ENCODE data around the gene ST3GAL3.

ST3GAL3 gene

DNA sequence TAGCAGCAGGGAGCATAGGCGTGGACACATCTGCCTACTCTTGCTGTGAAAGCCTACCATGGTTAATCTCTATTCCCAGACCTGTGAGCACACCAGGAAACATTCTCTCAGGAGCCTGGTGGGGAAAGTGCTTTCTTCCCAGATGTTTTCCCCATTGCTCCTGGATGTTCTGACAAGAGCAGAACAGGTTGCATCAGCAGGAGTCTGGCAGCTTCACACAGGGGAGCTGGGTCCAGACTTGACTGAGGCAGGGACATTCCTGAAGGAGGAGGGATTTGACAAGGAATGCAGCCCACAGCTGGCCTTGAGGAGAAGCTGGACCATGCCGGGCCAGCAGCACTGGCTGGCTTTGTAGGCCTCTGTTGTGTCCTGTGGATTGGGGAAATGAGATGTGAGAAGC, 205.3 kb downstream of the ST3GAL3 start:
- Histone ChIP-seq H3K9me3 (replicated peaks; ENCODE audit: low read length) (no peaks in the 10 kb centered on the region), H3K4me2 (ENCODE audit: low read length) (no peak overlapping the region), H3K4me3 (ENCODE audit: low read length) (no peak overlapping the region), H3K27me3 (ENCODE audit: control insufficient read depth, insufficient read depth, low read length) (no peaks in the 10 kb centered on the region), H3K4me1 (ENCODE audit: control insufficient read depth, insufficient read depth, low read length) (peaks cover 10% of the 10 kb centered on the region), H3K9ac (ENCODE audit: low read depth, low read length) (no peak overlapping the region), H3K36me3 (ENCODE audit: insufficient read depth, low read length) (peaks cover 6% of the 10 kb centered on the region)

GRCh38 chr1:43913051-43913501, 205.7 kb downstream of the ST3GAL3 start:
- Histone ChIP-seq H3K36me3 (ENCODE audit: insufficient read depth, low read length) (peaks cover 6% of the 10 kb centered on the region), H3K4me3 (ENCODE audit: low read length) (no peak overlapping the region), H3K4me2 (ENCODE audit: low read length) (no peak overlapping the region), H3K9me3 (replicated peaks; ENCODE audit: low read length) (no peaks in the 10 kb centered on the region), H3K4me1 (ENCODE audit: control insufficient read depth, insufficient read depth, low read length) (peaks cover 10% of the 10 kb centered on the region), H3K27me3 (ENCODE audit: control insufficient read depth, insufficient read depth, low read length) (no peaks in the 10 kb centered on the region), H3K9ac (ENCODE audit: low read depth, low read length) (no peak overlapping the region)

- H3K27me3 ChIP-seq (ENCODE audit: control insufficient read depth, insufficient read depth, low read length) = no peaks in the 10 kb centered on the region
- H3K9me3 ChIP-seq (replicated peaks; ENCODE audit: low read length) = no peaks in the 10 kb centered on the region
- no peak overlapping the region for H3K4me3 ChIP-seq (ENCODE audit: low read length)
- no peak overlapping the region for H3K9ac ChIP-seq (ENCODE audit: low read depth, low read length)
- H3K36me3 ChIP-seq (ENCODE audit: insufficient read depth, low read length) = peaks cover 6% of the 10 kb centered on the region
- H3K4me1 ChIP-seq (ENCODE audit: control insufficient read depth, insufficient read depth, low read length) = peaks cover 10% of the 10 kb centered on the region
- no peak overlapping the region for H3K4me2 ChIP-seq (ENCODE audit: low read length)
Observed at GRCh38 chr1:43913666-43914360, 206.5 kb downstream of the ST3GAL3 start.

DNA sequence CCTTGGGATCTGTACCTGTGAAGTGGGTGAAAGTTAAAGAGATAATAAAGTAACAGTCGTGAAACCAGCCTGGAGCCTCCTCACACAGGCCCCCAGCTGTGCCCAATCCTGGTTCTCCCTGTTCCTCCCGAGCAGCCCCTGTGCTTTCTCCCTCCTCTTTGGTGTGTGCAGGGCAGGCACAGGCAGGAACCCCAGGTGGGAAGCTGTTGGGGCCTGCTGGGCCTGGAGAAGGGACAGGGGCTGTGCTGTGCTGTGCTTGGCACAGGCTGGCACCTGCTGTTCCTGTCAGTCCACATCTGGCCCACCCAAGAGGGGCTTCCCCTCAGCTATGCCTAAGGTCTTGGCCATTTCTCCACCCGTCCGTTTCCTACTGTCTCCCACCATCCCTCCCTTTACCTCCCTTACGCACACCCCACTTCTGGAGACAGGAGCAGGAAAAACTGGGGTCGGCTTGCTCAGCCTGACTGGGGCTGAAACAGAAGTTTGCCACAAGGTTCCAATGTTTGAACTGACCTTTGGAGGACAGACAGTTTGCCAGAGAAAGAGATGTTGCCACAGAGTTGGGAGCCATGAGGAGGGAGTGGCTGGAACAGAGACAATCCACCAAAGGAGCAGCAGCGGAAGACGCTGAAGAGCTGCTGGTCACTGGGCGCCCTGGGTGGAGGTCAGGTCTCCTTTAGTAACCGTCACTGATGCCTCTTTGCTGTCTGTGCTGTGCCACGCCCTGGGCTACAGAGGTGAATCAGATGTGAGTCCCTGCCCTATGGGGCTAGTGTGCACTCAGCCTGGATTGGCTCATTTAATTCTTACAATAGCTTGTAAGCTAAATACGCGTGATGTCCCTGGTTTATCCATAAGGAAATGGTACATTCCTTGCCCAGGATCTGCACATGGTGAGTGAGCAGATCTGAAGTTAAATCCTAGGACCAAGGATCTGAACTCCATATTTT, 207.5 kb downstream of the ST3GAL3 start:
- no peak overlapping the region for H3K9ac ChIP-seq (ENCODE audit: low read depth, low read length)
- H3K27me3 ChIP-seq (ENCODE audit: control insufficient read depth, insufficient read depth, low read length) = no peaks in the 10 kb centered on the region
- H3K4me3 ChIP-seq (ENCODE audit: low read length) = no peak overlapping the region
- no peak overlapping the region for H3K4me2 ChIP-seq (ENCODE audit: low read length)
- peaks cover 6% of the 10 kb centered on the region for H3K36me3 ChIP-seq (ENCODE audit: insufficient read depth, low read length)
- no peaks in the 10 kb centered on the region for H3K9me3 ChIP-seq (replicated peaks; ENCODE audit: low read length)
- peaks cover 10% of the 10 kb centered on the region for H3K4me1 ChIP-seq (ENCODE audit: control insufficient read depth, insufficient read depth, low read length)

- Histone ChIP-seq H3K9me3 (replicated peaks; ENCODE audit: low read length) (no peaks in the 10 kb centered on the region), H3K36me3 (ENCODE audit: insufficient read depth, low read length) (no peaks in the 10 kb centered on the region), H3K4me1 (ENCODE audit: control insufficient read depth, insufficient read depth, low read length) (peaks cover 10% of the 10 kb centered on the region), H3K27me3 (ENCODE audit: control insufficient read depth, insufficient read depth, low read length) (no peaks in the 10 kb centered on the region), H3K9ac (ENCODE audit: low read depth, low read length) (no peak overlapping the region), H3K4me3 (ENCODE audit: low read length) (no peak overlapping the region), H3K4me2 (ENCODE audit: low read length) (no peak overlapping the region)
Observed at GRCh38 chr1:43919906-43920305, 212.6 kb downstream of the ST3GAL3 start.

- H3K27me3 ChIP-seq (ENCODE audit: control insufficient read depth, insufficient read depth, low read length) = no peaks in the 10 kb centered on the region
- H3K9me3 ChIP-seq (replicated peaks; ENCODE audit: low read length) = no peaks in the 10 kb centered on the region
- no peak overlapping the region for H3K4me3 ChIP-seq (ENCODE audit: low read length)
- no peak overlapping the region for H3K4me2 ChIP-seq (ENCODE audit: low read length)
- peaks cover 4% of the 10 kb centered on the region for H3K4me1 ChIP-seq (ENCODE audit: control insufficient read depth, insufficient read depth, low read length)
- H3K9ac ChIP-seq (ENCODE audit: low read depth, low read length) = no peak overlapping the region
- no peaks in the 10 kb centered on the region for H3K36me3 ChIP-seq (ENCODE audit: insufficient read depth, low read length)
Observed at GRCh38 chr1:43921022-43921421, 213.7 kb downstream of the ST3GAL3 start.

GRCh38 chr1:43924516-43924915, 217.2 kb downstream of the ST3GAL3 start:
- no peak overlapping the region for H3K9ac ChIP-seq (ENCODE audit: low read depth, low read length)
- H3K9me3 ChIP-seq (replicated peaks; ENCODE audit: low read length) = no peaks in the 10 kb centered on the region
- H3K27me3 ChIP-seq (ENCODE audit: control insufficient read depth, insufficient read depth, low read length) = no peaks in the 10 kb centered on the region
- H3K36me3 ChIP-seq (ENCODE audit: insufficient read depth, low read length) = peaks cover 5% of the 10 kb centered on the region
- no peak overlapping the region for H3K4me2 ChIP-seq (ENCODE audit: low read length)
- peaks cover 4% of the 10 kb centered on the region for H3K4me1 ChIP-seq (ENCODE audit: control insufficient read depth, insufficient read depth, low read length)
- no peak overlapping the region for H3K4me3 ChIP-seq (ENCODE audit: low read length)

DNA sequence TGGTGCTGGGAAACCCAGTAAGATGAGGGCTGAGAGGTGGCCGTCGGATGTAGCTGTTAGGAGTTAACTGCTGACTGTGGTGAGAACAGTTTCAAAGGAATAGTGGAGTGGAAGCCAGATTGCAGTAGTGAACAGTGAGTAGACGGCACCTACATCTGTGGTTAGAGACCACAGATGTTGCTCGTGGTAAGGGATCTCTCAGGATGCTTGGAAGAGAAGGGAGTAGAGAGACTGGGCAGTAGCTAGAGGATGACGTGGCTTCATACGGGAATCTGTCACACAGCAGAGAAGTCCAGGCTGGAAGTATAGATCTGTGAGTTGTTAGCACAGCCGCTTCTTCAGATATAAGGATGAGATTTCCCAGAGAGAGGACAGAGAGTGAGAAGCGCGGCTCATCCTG, 218.5 kb downstream of the ST3GAL3 start:
- peaks cover 4% of the 10 kb centered on the region for H3K4me1 ChIP-seq (ENCODE audit: control insufficient read depth, insufficient read depth, low read length)
- H3K36me3 ChIP-seq (ENCODE audit: insufficient read depth, low read length) = peaks cover 9% of the 10 kb centered on the region
- no peak overlapping the region for H3K4me3 ChIP-seq (ENCODE audit: low read length)
- no peak overlapping the region for H3K4me2 ChIP-seq (ENCODE audit: low read length)
- no peaks in the 10 kb centered on the region for H3K9me3 ChIP-seq (replicated peaks; ENCODE audit: low read length)
- no peaks in the 10 kb centered on the region for H3K27me3 ChIP-seq (ENCODE audit: control insufficient read depth, insufficient read depth, low read length)
- no peak overlapping the region for H3K9ac ChIP-seq (ENCODE audit: low read depth, low read length)

DNA sequence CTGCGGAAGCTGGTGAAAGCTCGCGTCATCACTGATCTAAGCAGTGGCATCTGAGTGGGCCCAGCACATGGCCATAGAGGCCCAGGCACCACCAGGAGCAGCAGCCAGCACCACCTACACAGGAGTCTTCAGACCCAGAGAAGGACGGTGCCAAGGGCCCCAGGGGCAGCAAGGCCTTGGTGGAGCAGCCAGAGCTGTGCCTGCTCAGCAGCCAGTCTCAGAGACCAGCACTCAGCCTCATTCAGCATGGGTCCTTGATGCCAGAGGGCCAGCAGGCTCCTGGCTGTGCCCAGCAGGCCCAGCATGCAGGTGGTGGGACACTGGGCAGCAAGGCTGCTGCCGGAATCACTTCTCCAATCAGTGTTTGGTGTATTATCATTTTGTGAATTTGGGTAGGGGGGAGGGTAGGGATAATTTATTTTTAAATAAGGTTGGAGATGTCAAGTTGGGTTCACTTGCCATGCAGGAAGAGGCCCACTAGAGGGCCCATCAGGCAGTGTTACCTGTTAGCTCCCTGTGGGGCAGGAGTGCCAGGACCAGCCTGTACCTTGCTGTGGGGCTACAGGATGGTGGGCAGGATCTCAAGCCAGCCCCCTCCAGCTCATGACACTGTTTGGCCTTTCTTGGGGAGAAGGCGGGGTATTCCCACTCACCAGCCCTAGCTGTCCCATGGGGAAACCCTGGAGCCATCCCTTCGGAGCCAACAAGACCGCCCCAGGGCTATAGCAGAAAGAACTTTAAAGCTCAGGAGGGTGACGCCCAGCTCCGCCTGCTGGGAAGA, 223.0 kb downstream of the ST3GAL3 start:
- no peak overlapping the region for H3K4me2 ChIP-seq (ENCODE audit: low read length)
- H3K9me3 ChIP-seq (replicated peaks; ENCODE audit: low read length) = no peaks in the 10 kb centered on the region
- H3K9ac ChIP-seq (ENCODE audit: low read depth, low read length) = no peak overlapping the region
- H3K4me3 ChIP-seq (ENCODE audit: low read length) = no peak overlapping the region
- peaks cover 9% of the 10 kb centered on the region for H3K36me3 ChIP-seq (ENCODE audit: insufficient read depth, low read length)
- H3K4me1 ChIP-seq (ENCODE audit: control insufficient read depth, insufficient read depth, low read length) = peaks cover 18% of the 10 kb centered on the region
- H3K27me3 ChIP-seq (ENCODE audit: control insufficient read depth, insufficient read depth, low read length) = no peaks in the 10 kb centered on the region

GRCh38 chr1:43930949-43931275, 223.6 kb downstream of the ST3GAL3 start:
- Histone ChIP-seq H3K27me3 (ENCODE audit: control insufficient read depth, insufficient read depth, low read length) (peaks cover 3% of the 10 kb centered on the region), H3K36me3 (ENCODE audit: insufficient read depth, low read length) (peaks cover 9% of the 10 kb centered on the region), H3K4me2 (ENCODE audit: low read length) (no peak overlapping the region), H3K9ac (ENCODE audit: low read depth, low read length) (no peak overlapping the region), H3K4me3 (ENCODE audit: low read length) (no peak overlapping the region), H3K9me3 (replicated peaks; ENCODE audit: low read length) (no peaks in the 10 kb centered on the region), H3K4me1 (ENCODE audit: control insufficient read depth, insufficient read depth, low read length) (peaks cover 18% of the 10 kb centered on the region)
